HG03045 (cell line): ENCODE data around the gene TMEM35A.
A peak's percentile ranks its signal among the peaks of the same experiment; 100 is the strongest.
"Not testable (repeated sequence)": the region's sequence is repeated elsewhere in the genome, so short reads cannot be mapped to it uniquely, and the experiment has no call there.

Experiments used
- ATAC-seq: cut with Tn5 transposase; IDR thresholded peaks from one replicate; pipeline ENCODE4 v1.9.1; 2021; ENCODE audit warnings: mild to moderate bottlenecking, moderate library complexity; ENCODE audit not compliant: unreplicated experiment

The TMEM35A gene, protein sequence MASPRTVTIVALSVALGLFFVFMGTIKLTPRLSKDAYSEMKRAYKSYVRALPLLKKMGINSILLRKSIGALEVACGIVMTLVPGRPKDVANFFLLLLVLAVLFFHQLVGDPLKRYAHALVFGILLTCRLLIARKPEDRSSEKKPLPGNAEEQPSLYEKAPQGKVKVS

DNA sequence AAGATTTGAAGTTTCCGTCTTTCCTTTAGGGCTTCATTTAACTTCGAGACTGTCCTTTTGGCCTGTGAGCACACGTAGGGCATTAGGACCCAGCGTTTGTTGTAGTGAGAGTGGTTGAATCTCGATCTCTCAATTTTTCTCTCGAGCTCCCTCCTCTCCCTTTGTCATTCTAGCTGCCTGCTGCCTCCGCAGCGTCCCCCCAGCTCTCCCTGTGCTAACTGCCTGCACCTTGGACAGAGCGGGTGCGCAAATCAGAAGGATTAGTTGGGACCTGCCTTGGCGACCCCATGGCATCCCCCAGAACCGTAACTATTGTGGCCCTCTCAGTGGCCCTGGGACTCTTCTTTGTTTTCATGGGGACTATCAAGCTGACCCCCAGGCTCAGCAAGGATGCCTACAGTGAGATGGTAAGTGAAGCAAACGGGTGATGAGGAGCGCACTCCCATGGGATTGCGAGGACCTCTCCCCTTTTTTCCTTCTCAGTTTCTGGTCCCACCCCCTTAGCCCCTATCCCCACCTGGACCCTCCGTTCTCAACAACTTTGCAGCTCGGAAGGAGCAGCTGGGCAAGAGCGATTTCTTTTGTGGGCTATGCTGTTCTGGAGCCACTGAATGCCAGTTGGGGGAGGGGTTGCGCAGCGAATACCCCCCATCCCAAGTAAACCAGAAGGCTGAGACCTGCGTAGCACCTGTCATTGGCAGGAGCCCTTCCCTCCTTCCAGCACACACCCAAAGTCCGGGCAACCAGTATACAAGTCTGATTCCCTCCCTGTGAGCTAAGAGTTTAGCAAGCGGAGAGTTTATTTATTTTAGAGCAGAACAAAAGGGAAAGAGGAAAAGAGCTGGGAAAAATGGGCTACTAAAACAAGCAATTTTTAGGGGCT, at the start of gene TMEM35A:
TMEM35A (plus strand) TSS at position 164 of the 883 bp plus-strand sequence; CDS start at position 288, 124 bp downstream.
- no peak for ATAC-seq

DNA sequence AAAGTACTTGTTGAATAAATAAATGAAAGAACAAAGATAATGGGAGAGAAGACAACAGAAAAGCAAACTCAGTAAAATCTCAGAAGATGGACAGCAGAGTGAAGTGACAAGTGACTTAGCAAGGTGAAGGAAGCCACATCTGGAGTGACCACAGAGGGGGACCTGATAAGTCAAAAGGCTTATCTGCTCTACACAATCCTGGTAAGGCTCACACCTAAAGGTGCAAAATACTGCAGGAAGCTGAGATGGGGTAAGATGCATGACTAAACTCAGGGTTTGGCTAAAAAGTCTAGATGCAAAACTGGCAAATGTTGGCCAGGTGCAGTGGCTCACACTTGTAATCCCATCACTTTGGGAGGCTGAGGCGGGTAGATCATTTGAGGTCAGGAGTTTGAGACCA, 49.0 kb upstream of the TMEM35A start:
- ATAC-seq = no peak

DNA sequence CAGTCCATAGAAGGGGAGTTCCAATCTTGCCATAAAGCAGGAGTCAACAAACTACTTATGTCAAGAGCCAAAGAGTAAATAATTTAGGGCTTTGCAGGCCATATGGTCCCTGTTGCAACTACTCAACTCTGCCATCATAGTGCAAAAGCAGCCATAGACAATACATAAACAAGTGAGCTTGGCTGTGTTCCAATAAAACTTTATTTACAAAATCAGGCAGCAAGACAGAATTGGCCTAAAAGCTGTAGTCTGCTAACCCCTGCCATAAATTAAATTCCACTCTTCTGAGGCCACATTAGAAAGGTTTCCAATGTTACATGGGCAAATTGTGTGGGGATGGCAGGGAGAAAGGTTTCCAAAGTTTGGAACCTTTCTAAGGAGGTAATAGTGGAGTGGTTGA, 41.4 kb upstream of the TMEM35A start:
- no peak for ATAC-seq

DNA sequence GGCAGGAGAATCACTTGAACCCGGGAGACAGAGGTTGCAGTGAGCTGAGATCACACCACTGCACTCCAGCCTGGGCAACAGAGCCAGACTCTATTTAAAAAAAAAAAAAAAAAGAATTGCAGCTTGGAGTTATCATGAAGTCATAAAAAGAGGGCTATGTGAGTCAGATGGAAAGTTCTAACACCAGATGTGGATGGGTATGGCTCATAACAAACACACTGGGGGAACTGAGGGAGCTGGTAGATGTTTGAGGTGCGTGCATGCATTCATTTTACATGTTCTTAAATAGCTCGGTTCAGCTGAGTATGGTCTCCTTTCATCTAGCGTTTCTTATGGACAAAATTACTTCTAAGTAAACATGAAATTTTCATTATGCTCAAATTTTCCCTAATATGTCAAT, 38.5 kb upstream of the TMEM35A start:
- ATAC-seq = no peak

DNA sequence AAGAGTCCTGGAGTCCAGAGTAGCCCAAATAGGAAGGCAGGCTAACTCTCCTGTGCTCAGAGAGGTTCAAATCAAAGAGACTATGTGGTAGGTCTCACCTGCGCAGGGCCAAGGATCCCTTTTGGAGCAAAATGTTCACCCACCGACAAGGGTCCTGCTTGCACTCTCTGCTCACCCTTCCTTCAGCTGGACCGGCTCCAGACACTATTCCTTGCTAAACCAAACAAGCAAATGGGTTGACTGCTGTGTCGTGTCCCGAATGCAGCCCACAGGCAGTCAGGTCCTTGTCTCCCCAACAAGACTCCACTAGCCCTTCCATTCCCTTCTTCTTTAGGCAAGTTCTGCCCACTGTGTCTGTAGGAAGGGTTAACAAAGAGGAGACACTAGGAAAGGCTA, 27.5 kb upstream of the TMEM35A start:
- ATAC-seq = no peak

DNA sequence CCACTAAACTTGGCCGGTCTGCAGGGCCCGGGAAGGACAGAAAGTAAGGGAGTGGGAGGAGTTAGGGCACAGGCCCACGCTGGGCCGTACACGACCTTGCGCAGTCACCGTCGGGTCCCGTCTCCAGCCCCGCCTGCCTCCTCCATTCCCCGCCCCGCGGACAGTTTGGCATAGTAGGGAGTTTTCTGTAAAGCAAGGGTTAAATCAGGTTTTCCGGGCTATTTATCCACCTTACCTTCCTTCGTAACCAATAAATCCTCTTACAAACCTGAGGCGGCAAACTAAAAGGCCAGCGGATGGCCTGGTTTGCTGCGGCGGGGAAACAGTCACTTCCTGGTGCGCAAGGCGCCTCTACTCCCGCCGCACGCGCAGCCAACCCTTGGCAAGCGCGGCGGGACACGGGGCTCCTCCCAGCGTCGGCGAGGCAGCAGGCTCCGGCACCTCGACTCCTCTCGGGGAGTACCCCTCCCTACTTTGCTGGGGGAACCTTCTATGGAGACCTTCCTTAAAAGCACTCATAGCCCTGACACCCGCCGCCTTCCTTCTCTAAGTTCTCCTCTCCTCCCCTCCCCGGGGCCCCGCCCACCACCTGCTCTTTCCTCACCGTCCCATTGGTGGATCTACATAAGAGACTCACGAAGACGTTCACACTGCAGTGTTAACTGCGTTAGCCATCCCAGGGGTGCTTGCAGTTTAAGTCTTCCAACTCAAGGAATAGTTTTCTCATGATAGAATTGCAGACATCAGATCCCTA, 27.0 kb upstream of the TMEM35A start, which contains the start of gene TRMT2B:
TRMT2B (minus strand) TSS at position 563 of the 754 bp plus-strand sequence. CDS start 9,822 bp downstream, outside the sequence.
- ATAC-seq = peak; percentile 95

DNA sequence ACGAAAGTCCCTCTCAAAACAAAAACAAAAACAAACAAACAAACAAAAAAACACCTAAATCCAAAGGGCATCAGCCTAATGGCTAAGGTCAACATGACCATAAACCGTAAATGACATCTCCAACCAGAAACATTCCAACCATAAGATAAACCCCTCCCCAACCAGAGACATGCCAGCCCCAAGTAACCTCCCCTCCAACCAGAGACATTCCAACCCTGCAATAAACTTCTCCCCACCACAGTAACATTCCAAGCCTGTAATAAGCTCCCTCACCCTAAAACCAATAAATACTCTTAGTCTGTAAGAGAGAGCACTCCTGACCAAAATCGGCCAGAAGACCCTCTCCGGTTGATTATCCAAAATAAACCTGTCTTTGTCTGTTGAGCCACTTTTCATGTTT, 22.1 kb upstream of the TMEM35A start:
- ATAC-seq = not testable (repeated sequence)

DNA sequence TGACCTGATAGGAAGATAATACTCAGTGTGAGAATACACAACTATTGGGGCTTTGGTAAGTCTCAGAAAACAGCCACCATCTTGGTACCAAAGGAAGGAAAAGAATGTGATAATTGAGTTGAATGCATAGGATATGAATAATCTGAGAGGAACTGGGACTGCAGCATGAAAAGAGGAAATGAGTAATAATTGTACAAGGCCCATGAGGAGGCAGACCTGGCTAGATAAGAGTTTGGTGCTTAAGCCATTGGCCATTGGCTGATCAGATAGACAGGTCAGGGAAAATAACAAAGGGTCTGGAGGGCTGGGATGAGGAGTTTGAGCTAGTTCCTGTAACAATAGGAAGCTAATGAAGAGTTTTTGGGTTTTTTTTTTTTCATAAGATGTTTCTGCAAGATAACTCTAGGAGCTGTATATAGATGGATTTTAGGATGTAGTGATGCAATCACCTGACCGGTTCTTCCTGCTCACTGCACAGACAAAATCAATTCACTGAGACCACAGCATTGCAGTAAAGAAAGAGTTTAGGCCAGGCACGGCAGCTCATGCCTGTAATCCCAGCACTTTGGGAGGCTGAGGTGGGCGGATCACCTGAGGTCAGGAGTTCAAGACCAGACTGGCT, 21.5 kb upstream of the TMEM35A start:
- ATAC-seq = no peak

DNA sequence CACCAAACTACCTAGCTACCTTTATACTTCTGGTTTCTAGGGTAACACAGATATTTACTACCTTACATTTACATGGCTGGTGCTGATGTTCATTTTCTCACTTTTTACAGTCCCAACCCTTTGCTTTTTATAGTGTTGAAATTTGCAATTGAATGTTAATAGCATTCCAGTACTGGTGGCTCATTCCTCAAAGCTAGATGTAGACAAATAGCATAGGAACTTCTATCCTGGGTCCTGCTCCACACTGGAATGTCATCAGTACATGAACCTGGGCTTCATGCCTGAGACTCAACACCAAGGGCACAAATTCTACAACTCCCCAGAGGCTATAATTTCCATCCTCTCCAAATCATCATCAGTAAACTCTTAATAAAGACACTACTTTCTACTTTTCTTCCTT, 16.5 kb upstream of the TMEM35A start:
- ATAC-seq = no peak

DNA sequence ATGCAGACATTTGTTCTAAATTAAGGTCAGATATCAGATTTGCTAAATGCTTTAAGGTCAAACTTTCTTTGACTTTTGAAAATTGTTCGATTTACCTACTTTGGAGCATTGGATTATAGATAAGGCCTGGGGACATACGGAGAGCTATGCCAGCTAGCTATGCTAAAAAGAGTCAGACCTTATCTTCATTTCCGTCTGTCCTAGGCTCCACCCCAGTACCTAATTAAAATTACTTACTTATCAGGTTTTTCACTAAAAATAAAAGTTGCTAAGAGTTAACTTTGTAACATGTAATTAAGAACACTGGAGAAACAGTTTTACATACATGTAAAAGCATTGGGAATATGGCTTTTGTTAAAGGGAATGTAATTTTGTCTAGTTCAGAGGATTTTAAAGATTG, 7.1 kb upstream of the TMEM35A start:
- no peak for ATAC-seq

DNA sequence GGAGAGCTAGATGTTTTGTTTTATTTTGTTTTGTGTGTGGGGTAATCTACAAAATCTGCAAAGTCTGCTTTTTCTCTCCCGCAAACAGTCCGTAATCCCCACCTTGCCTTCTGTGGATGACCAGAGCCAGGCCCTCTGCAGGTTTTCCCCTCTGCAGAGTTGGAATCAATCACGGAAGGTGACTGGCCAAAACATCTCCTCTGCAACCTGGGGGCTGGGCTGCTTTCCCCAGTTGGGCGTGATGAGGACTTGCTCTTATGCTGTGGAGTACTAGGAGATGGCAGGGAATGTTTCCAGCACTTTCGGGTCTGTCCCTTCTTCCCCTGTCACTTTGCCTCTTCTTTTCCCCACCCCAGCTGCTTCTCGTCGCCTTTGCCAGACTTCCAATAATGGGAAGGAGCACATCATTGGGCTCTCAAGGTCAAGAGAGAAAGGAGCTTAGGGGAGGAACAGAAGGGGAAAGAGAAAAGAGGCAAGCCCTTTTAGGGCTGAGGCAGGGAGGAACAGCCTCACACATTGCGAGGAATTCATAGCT, 1.1 kb downstream of the TMEM35A start:
- ATAC-seq = no peak

DNA sequence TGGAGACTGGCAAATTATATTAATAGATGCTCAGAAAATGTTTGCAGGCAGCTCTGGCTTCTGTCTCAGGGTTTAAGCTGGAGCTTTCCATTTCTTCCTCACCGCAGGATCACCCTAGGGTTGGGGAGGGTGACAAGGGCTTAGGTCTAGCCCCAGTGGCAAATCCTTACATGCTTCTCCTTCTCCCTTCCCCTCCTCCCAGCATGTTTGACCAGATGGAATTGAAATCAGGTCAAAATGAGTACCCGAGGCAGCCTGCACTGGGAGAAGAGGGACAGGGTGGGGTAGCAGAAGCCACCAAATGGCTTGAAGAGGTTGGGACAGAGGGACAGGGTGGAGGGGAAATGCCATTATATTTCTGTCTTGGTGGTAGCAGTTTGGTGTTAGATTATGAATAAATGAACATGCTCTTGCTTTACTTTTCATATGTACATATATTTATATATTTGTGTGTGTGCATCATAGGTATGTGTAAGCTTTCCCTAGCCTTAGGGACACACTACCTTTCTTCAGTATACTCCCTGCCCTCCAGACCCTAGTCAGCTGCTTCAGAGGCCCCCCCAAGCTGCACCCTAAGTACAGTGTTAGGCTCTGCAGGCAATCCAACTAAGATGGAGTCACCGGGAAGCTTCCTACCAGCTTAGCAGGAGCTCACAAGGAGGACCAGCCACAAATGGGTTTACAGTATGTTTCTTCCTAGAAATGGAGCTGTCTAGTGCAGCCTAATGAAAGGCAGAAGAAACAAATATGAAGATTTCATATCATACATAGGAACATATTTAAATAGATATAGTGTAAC, 1.8 kb downstream of the TMEM35A start:
- no peak for ATAC-seq

DNA sequence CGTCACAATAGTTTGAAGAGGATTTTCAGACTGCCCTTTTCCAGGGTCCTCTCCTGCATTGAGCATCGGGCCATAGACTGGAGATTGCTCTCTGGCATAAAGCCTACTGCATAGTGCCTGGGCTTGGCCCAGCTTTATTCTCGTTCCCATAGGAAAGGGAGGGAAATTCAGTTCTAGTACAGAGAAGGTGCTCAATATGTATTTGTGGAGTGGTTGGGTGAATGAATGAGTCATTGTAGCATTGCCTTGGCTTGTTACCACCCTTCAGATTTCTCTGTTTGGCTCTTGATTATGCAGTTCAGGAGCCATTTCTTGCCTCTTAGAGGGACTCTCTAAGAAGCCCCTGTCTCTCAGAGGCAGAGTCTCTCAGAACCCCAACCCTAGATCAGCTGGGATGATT, 2.6 kb downstream of the TMEM35A start:
- no peak for ATAC-seq

DNA sequence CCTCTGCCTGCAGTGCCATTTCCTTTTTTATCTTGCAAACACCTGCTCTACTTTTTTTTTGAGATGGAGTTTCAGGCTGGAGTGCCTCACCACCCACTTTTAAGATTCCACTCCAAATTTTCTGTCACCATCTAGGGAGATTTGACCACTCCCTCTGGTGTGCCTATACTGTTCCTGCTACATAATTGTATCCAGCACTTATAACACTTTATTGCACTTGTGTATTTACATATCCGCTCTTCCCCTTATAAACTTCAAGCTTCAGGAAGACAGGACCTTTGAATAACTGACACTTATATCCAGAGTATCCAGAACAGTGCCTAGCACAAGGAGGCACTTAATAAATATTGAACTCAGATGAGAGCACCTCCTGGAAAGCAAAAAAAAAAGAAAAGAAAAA, 13.1 kb downstream of the TMEM35A start:
- no peak for ATAC-seq

DNA sequence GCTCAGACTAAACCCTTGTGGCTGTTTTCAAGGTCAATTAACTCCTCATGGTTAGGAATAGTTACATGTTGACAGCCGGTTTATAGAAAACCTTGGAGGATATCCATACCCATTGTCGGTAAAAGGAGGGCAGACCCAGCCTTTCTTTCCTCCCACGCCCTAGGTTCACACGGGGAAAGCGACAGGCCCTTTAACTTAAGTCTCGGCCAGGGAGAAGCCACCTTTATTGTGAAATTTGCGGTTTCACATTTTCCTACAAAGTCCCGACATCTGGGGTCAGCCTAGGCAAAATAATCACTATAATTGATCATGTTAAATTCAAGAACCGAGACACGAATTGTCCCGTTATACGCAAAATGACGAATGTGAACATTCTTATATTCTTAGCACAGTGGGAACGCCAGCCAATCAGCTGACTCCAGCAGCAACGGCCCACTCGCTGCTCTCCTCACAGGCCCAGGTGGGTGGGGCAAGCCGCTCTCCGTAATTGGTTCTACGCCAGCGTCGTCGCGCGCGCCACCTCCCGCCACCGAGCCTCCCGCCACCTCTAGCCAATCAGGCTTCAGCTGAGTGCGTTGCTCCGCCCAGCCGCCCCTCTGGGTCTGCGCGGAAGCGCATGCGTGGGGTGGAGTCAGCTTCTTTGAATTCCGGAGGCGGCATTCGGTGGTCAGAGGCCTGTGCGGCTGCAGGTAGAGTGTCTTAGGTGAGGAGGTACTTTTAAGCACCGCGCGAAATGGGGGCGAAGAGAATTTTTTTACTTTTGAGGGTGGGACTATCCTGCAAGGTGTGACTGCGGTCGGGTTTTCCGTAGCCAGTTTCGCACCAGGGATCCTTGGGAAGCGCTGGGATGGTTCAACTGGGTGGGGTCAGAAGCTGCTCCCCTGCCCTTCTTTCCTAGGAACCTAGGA, 19.1 kb downstream of the TMEM35A start, which contains the start of gene CENPI:
CENPI (plus strand) TSS at position 659 of the 908 bp plus-strand sequence. CDS start 2,867 bp downstream, outside the sequence.
- peak; percentile 100 for ATAC-seq

DNA sequence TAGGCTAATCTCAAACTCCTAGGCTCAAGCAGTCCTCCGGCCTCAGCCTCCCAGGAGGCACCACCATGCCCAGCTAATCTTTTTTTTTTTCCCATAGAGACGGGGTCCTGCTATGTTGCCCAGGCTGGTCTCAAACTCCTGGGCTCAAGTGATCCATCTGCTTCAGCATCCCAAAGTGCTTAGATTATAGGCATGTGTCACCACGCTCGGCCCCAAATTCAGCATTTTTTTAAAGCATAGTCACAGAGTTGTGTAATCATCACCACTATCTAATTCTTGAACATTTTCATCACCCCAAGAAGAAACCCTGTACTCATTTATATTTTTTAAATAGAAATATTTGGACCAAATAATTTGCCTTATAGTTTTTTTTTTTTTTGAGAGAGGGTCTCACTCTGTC, 29.6 kb downstream of the TMEM35A start:
- no peak for ATAC-seq

DNA sequence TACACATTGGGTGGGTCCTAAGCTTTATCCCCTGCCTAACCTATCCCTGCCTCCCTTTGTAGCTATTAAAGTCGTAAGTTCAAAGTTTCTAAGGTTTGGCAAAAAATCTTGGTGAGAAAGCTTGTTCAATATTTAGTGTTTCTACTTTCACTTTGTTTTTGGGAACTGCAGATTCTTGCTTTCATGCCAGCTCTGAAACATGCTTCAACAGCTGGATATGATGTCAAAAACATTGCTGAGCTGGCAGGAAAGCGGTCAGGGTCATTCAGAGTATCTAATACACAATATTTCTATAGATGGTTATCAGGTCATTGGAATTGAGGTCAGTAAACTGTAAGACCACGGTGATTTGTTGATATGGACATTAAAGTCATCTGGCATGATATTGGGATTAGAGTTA, 39.0 kb downstream of the TMEM35A start:
- no peak for ATAC-seq

DNA sequence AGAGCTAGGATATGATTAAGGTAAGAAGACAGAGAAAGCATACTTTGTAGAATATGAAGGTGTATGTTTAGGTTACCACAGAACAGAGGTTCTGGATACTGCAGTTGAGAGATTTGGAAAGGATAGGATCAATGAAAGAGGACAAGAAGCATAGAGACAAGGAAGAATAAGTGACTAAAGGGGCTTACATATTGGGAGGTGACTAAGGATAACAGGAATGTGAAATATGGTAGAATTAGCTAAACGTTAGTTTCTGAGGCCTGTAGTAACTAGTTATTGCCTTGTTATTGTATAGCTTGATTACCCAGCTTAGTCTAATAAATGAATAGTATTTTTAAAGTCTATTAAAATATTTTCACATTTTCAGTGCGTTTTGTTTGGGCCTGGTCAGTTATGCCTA, 57.6 kb downstream of the TMEM35A start:
- no peak for ATAC-seq
